ENCODE results near the gene XCL1.

- TF ChIP-seq, protein P1, sequence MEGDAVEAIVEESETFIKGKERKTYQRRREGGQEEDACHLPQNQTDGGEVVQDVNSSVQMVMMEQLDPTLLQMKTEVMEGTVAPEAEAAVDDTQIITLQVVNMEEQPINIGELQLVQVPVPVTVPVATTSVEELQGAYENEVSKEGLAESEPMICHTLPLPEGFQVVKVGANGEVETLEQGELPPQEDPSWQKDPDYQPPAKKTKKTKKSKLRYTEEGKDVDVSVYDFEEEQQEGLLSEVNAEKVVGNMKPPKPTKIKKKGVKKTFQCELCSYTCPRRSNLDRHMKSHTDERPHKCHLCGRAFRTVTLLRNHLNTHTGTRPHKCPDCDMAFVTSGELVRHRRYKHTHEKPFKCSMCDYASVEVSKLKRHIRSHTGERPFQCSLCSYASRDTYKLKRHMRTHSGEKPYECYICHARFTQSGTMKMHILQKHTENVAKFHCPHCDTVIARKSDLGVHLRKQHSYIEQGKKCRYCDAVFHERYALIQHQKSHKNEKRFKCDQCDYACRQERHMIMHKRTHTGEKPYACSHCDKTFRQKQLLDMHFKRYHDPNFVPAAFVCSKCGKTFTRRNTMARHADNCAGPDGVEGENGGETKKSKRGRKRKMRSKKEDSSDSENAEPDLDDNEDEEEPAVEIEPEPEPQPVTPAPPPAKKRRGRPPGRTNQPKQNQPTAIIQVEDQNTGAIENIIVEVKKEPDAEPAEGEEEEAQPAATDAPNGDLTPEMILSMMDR (IDR thresholded peaks at IDR 0.05 in 2 of 3, conservative IDR thresholded peaks at IDR 0.05 in 1 of 3; ENCODE audit: borderline replicate concordance in 1 of 3, insufficient read depth in 1 of 3, low read depth in 2 of 3, low read length in 2 of 3) = no peak
- no peak for TF ChIP-seq YY1 (IDR thresholded peaks at IDR 0.05; ENCODE audit: extremely low read depth, insufficient replicate concordance, low read depth, low read length)
Measured at GRCh38 chr1:168626326-168626725, 49.9 kb downstream of the XCL1 start.
